Measurements from ENCODE around the gene TMEM190. TPM values are rescaled to one million over a fixed set of nuclear protein-coding genes. Genes with fewer than 3 reads are reported as not detected.

The TMEM190 gene
- polyA plus RNA-seq, 1 experiment, result 1.3 TPM

DNA sequence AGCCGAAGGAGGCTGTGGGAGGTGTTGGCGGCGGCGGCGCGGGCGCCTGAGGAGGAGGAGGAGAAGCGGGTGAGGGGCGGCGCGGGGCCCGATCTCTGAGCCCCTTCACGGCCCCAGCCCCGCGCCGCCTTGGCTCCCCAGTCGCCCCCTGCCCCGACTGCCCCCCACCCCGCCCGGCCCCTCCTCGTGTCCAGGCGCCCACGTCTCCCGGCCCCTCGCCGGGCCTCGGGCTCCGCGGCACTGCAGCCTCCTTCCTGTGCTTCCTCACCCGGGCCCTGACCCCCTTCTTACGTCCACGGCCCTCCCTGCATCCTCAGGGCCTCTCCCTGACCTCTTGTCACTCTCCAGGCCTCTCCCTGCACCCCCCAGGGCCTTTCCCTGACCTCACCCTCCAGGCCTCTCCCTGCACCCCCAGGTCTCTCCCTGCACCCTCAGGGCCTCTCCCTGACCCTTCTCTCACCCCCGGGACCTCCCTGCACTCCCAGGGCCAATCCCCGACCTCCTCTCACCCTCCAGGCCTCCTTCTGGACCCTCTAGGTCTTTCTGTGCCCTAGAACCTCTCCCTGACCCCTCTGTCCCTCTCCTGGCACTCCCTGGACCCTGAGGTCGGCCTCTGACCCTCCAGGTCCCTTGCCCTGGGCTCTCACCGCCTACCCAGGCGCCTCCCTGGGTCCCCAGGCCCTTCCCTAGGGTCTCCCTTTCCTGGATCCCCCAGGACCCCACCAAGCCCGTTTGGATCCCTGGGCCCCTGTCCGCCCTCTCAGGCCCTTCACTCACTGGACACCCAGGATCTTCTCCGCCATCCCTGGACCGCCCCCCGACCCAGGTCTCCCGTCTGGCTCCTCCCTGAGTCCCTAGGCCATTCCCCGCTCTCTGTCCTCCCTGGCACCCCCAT is 36.5 kb upstream of the TMEM190 start:
- CTCF ChIA-PET, result interaction anchor here (0.7 to 4.7 kb wide), 7 partner anchors 15 to 46 kb away, joined by 3 to 27 read pairs (median 4); partner anchors contain the start of genes TMEM150B and TMEM238
- no peaks in the 10 kb centered on the region; the same call in 1 of the 2 replicates for H3K27me3 ChIP-seq (ENCODE audit: control insufficient read depth, insufficient read depth, low read length)
- H3K4me3 ChIP-seq (ENCODE audit: low read depth, low read length), result peak overlapping the region; percentile 74
- H3K36me3 ChIP-seq (ENCODE audit: control insufficient read depth, insufficient read depth, low read length), result peaks cover 15% of the 10 kb centered on the region
- POLR2A ChIA-PET, result interaction anchor here (0.9 to 1.8 kb wide), 4 partner anchors 26 to 67 kb away, joined by 3 to 6 read pairs (median 6); partner anchors contain the start of genes IL11 and TMEM238
- TF ChIP-seq, protein P1, sequence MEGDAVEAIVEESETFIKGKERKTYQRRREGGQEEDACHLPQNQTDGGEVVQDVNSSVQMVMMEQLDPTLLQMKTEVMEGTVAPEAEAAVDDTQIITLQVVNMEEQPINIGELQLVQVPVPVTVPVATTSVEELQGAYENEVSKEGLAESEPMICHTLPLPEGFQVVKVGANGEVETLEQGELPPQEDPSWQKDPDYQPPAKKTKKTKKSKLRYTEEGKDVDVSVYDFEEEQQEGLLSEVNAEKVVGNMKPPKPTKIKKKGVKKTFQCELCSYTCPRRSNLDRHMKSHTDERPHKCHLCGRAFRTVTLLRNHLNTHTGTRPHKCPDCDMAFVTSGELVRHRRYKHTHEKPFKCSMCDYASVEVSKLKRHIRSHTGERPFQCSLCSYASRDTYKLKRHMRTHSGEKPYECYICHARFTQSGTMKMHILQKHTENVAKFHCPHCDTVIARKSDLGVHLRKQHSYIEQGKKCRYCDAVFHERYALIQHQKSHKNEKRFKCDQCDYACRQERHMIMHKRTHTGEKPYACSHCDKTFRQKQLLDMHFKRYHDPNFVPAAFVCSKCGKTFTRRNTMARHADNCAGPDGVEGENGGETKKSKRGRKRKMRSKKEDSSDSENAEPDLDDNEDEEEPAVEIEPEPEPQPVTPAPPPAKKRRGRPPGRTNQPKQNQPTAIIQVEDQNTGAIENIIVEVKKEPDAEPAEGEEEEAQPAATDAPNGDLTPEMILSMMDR (IDR thresholded peaks at IDR 0.05; ENCODE audit: insufficient read depth, low read depth, low read length), result no peak
- no peak for DNase-seq (ENCODE audit: low read depth)

DNA sequence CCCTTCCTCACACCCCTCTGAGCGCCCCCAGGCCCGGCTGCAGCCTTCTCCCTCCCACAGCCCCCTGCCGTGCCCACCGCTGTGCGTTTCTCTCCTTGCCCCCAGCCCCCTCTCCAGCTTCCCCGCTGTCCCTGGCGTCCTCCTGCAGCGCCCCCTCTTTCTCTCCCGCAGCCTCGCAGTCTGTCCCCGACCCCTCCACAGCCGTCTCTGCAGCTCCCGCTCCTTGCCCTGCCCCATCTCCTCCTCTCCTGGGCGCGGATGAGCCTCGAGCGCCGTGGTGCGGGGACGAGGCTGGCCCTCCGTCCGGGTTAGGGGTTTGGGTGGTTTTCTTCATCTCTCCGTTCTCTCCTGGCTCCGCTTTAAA is 35.9 kb upstream of the TMEM190 start:
- Histone ChIP-seq H3K27me3 (ENCODE audit: control insufficient read depth, insufficient read depth, low read length) (no peaks in the 10 kb centered on the region; the same call in 1 of the 2 replicates), H3K36me3 (ENCODE audit: control insufficient read depth, insufficient read depth, low read length) (peaks cover 15% of the 10 kb centered on the region), H3K4me3 (ENCODE audit: low read depth, low read length) (peak overlapping the region; percentile 74)
- DNase-seq (ENCODE audit: low read depth), result no peak
- ChIA-PET POLR2A (no interaction called here), CTCF (interaction anchor here (0.7 kb wide), 2 partner anchors 16 to 43 kb away, joined by 3 read pairs; partner anchors contain the start of genes TMEM150B and TMEM238)
- TF ChIP-seq, protein P1 (IDR thresholded peaks at IDR 0.05; ENCODE audit: insufficient read depth, low read depth, low read length), result peak; percentile 39; the same call in 1 of the 2 replicates

DNA sequence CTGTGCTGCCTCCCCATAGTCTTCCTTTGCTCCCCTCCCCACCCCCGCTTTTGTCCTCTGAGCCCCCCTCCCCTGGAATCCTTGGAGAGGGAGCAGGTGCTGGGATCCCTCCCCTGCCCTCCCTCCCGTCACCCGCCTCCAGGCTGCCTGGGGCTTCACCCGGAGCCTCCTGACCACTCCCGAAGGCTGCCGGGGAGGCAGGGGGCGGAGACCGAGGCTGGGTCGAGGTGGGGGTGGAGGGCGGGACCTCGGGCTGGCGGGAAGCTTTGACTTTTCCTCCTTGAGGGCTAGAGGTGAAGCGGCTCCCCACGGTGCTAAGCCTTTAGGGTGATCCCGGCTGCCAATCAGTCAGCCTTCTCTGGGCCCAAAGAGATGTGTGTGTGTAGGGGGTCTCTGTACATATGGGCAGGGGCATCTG is 35.4 kb upstream of the TMEM190 start:
- CTCF ChIA-PET, result interaction anchor here (0.7 kb wide), 1 partner anchor 43 kb away, joined by 3 read pairs; the partner anchor contains the start of gene TMEM238
- Histone ChIP-seq H3K27me3 (ENCODE audit: control insufficient read depth, insufficient read depth, low read length) (no peaks in the 10 kb centered on the region; the same call in 1 of the 2 replicates), H3K36me3 (ENCODE audit: control insufficient read depth, insufficient read depth, low read length) (peaks cover 15% of the 10 kb centered on the region), H3K4me3 (ENCODE audit: low read depth, low read length) (peak overlapping the region; percentile 74)
- POLR2A ChIA-PET, result no interaction called here
- TF ChIP-seq, protein P1 (IDR thresholded peaks at IDR 0.05; ENCODE audit: insufficient read depth, low read depth, low read length), result no peak
- no peak for DNase-seq (ENCODE audit: low read depth)

DNA sequence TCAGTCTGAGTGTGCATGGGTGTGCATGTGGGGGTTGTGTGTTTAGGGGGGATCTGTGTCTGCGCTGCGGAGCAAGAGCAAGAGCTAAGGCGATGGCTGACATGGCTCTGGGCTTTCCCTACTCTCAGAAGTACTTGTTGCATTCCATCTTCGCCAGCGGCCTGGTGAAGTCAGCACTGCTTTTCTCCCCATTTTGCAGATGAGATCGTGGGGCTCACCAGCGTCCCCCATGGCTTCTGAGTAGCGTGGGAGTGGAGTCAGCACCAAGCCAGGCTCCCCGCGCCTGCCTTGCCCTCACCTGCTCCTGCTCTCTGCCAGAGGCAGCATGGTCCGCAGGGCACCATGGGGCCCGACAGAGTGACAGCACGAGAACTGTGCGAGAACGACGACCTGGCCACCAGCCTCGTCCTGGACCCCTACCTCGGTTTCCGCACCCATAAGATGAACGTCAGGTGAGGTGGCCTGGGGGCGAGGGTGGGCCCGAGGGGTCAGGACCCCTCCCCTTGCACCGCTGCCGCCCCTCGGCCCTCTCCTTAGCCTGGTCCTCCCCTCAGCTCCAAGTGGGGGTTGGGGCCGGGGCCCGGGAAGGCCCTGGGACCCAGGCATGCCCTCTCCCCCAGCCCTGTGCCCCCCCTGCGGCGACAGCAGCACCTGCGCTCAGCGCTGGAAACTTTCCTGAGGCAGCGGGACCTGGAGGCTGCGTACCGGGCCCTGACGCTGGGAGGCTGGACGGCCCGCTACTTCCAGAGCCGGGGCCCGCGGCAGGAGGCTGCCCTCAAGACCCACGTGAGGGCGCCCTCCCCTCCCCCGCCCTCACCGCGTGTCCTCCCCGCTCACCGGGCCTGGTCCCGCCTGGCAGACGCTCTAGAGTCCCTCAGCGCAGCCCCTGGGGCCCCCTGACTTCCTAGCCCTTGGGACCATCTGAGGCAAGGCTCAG is 34.8 kb upstream of the TMEM190 start:
- Histone ChIP-seq H3K4me3 (ENCODE audit: low read depth, low read length) (no peak overlapping the region), H3K36me3 (ENCODE audit: control insufficient read depth, insufficient read depth, low read length) (peaks cover 17% of the 10 kb centered on the region), H3K27me3 (ENCODE audit: control insufficient read depth, insufficient read depth, low read length) (no peaks in the 10 kb centered on the region)
- ChIA-PET POLR2A (no interaction called here), CTCF (no interaction called here)
- TF ChIP-seq, protein P1 (IDR thresholded peaks at IDR 0.05; ENCODE audit: insufficient read depth, low read depth, low read length), result no peak
- DNase-seq (ENCODE audit: low read depth), result no peak
